ELR (cell line): ENCODE data around the gene KLK1.

Source experiments
- DNase-seq: peaks from one replicate; pipeline ENCODE4 v3.0.0-alpha.2; 2015; ENCODE audit warnings: low read depth

Gene KLK1

GRCh38 chr19:50823389-50824042, at the start of gene KLK1:
TSS of gene KLK1 (minus strand) at chr19:50823787. CDS start at chr19:50823748, 39 bp downstream.
- no peak for DNase-seq

GRCh38 chr19:50873056-50873455, 49.5 kb upstream of the KLK1 start, which contains the start of gene KLK2:
TSS of gene KLK2 (plus strand) at chr19:50873439. CDS start at chr19:50873474, 35 bp downstream.
- DNase-seq = no peak

DNA sequence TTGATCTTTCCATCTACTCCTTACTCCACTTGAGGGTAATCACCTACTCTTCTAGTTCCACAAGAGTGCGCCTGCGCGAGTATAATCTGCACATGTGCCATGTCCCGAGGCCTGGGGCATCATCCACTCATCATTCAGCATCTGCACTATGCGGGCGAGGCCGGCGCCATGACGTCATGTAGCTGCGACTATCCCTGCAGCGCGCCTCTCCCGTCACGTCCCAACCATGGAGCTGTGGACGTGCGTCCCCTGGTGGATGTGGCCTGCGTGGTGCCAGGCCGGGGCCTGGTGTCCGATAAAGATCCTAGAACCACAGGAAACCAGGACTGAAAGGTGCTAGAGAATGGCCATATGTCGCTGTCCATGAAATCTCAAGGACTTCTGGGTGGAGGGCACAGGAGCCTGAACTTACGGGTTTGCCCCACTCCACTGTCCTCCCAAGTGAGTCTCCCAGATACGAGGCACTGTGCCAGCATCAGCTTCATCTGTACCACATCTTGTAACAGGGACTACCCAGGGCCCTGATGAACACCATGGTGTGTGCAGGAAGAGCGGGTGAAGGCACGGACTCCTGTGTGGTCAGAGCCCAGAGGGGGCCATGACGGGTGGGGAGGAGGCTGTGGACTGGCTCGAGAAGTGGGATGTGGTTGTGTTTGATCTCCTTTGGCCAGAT, 47.0 kb upstream of the KLK1 start:
- DNase-seq = no peak

DNA sequence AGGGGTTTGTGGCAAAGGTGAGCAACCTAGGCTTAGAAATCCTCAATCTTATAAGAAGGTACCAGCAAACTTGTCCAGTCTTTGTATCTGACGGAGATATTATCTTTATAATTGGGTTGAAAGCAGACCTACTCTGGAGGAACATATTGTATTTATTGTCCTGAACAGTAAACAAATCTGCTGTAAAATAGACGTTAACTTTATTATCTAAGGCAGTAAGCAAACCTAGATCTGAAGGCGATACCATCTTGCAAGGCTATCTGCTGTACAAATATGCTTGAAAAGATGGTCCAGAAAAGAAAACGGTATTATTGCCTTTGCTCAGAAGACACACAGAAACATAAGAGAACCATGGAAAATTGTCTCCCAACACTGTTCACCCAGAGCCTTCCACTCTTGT, 45.9 kb upstream of the KLK1 start:
- DNase-seq = no peak

DNA sequence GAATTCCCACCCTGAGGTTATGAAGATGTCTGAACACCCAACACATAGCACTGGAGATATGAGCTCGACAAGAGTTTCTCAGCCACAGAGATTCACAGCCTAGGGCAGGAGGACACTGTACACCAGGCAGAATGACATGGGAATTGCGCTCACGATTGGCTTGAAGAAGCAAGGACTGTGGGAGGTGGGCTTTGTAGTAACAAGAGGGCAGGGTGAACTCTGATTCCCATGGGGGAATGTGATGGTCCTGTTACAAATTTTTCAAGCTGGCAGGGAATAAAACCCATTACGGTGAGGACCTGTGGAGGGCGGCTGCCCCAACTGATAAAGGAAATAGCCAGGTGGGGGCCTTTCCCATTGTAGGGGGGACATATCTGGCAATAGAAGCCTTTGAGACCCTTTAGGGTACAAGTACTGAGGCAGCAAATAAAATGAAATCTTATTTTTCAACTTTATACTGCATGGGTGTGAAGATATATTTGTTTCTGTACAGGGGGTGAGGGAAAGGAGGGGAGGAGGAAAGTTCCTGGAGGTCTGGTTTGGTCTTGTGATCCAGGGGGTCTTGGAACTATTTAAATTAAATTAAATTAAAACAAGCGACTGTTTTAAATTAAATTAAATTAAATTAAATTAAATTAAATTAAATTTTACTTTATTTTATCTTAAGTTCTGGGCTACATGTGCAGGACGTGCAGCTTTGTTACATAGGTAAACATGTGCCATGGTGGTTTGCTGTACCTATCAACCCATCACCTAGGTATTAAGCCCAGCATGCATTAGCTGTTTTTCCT, 38.1 kb upstream of the KLK1 start:
- DNase-seq = no peak

DNA sequence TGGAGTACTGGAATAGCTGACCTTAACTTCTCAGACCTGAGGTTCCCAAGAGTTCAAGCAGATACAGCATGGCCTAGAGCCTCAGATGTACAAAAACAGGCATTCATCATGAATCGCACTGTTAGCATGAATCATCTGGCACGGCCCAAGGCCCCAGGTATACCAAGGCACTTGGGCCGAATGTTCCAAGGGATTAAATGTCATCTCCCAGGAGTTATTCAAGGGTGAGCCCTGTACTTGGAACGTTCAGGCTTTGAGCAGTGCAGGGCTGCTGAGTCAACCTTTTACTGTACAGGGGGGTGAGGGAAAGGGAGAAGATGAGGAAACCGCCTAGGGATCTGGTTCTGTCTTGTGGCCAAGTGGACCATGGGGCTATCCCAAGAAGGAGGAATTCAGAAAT, 37.4 kb upstream of the KLK1 start:
- no peak for DNase-seq

GRCh38 chr19:50859849-50860248, 36.3 kb upstream of the KLK1 start:
- DNase-seq = no peak

DNA sequence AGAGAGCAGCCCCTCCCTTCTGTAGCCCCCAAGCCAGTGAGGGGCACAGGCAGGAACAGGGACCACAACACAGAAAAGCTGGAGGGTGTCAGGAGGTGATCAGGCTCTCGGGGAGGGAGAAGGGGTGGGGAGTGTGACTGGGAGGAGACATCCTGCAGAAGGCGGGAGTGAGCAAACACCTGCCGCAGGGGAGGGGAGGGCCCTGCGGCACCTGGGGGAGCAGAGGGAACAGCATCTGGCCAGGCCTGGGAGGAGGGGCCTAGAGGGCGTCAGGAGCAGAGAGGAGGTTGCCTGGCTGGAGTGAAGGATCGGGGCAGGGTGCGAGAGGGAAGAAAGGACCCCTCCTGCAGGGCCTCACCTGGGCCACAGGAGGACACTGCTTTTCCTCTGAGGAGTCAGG, 35.3 kb upstream of the KLK1 start:
- no peak for DNase-seq

DNA sequence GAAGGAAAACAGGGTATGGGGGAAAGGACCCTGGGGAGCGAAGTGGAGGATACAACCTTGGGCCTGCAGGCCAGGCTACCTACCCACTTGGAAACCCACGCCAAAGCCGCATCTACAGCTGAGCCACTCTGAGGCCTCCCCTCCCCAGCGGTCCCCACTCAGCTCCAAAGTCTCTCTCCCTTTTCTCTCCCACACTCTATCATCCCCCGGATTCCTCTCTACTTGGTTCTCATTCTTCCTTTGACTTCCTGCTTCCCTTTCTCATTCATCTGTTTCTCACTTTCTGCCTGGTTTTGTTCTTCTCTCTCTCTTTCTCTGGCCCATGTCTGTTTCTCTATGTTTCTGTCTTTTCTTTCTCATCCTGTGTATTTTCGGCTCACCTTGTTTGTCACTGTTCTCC, 33.8 kb upstream of the KLK1 start:
- DNase-seq = no peak

GRCh38 chr19:50854636-50855410, 31.2 kb upstream of the KLK1 start, which contains the start of gene KLK3:
TSS of gene KLK3 (plus strand) at chr19:50854915. CDS start at chr19:50854956, 41 bp downstream.
- DNase-seq = no peak

- no peak for DNase-seq
Measured at GRCh38 chr19:50851620-50852019, 28.0 kb upstream of the KLK1 start.

DNA sequence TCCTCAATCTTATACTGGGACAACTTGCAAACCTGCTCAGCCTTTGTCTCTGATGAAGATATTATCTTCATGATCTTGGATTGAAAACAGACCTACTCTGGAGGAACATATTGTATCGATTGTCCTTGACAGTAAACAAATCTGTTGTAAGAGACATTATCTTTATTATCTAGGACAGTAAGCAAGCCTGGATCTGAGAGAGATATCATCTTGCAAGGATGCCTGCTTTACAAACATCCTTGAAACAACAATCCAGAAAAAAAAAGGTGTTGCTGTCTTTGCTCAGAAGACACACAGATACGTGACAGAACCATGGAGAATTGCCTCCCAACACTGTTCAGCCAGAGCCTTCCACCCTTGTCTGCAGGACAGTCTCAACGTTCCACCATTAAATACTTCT, 27.2 kb upstream of the KLK1 start:
- DNase-seq = no peak

DNA sequence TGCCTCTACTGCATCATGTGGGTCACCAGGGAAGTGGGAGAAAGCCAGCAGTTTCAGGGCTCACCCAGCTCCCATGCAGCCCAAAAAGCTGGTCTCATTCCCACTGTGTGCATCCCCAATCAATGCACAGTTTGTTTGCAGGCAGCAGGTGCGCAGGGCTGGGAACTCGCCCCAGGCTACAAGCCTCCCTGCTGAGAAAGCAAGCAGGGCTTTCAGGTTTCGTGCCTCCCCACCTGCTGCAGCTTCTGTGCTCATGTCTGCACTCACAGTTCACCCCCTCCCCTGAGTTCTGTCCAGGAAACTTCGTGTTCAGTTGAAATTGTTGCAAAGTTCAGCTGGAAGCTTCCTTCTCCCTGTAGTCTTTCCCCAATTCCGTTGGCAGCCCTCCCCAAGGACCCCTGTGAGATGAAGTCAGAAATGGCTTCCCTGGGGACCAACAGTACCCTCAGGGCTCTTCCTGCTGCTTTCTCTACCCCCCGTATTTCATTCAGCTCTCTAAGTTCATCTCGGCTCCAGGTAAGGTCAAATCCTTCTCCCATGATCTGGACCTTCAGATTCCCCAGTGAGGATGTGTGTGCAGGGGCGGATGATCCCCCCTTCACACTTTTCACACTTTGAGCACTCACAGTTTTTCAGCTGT, 20.8 kb upstream of the KLK1 start:
- DNase-seq = no peak

DNA sequence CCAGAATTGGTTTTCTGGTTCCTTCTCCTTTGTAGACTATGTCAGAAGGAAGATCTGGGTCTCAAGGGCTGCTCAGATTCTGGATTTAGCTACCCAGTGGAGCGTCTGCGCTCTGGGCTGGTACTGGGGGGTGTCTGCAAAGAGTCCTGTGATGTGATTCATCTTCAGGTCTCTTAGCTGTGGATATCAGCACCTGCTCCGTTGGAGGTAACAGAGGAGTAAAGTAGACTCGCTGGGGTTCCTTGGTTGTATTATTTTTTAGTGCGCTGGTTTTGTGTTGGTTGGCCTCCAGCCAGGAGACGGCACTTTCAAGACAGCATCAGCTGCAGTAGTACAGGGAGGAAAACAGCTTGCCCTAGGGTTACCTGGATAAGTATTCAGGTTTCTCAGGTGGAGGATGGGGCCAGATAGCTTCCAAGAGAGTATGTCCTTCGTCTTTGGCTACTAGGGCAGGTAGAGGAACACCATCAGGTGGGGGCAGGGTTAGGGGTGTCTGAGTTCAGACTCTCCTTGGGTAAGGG, 20.2 kb upstream of the KLK1 start:
- no peak for DNase-seq

DNA sequence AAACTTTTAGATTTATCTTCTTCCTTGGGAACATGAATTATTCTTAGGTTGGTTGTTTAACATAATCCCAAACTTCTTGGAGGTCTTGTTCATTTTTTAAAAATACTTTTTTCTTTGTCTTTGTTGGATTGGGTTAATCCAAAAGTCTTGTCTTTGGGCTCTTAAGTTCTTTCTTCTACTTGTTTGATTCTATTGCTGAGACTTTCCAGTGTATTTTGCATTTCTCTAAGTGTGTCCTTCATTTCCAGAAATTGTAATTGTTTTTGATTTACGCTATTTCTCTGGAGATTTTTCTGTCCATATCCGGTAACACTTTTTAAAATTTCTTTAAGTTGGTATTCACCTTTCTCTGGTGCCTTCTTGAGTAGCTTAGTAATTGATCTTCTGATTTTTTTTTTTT, 19.6 kb upstream of the KLK1 start:
- DNase-seq = no peak

DNA sequence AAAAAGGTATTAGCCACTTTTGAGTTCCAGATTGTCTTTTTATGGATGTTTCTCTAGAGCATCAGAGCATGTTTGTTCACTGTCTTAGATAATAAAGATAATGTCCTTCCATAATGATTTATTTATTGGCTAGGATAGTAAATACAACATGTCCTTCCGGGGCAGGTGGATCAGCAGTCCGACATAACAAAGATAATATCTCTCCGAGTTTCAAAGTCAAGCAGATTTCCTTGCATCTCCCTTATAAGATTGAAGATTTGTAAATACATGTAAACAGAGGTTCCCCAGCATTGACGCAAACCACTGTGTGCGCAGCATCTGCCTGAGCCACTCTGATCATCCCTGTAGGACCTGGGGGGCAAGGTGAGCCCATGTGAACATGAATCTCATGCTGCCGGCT, 18.5 kb upstream of the KLK1 start:
- DNase-seq = no peak

GRCh38 chr19:50839712-50840655, 16.4 kb upstream of the KLK1 start:
- no peak for DNase-seq

- peak; percentile 17 for DNase-seq
Measured at GRCh38 chr19:50838239-50838638, 14.7 kb upstream of the KLK1 start.

DNA sequence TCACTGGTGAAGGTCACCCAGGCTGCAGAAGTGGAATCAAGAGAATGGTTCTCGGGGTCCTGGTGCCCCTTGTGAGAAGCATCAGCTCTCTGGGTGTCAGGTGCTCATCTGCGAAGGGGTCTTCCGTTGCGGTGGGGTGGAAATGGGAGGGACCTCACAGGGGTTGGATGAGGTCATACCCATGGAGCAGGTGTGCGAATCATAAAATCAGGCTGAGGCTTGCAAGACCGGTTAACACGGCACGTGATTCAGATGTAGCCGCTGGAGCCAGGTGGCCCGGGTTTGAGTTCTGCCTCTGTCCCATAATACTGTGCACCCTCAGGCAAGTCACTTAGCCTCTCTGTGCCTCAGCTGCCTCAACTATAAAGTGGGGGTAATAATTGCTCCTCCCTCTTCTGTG, 13.7 kb upstream of the KLK1 start:
- no peak for DNase-seq

DNA sequence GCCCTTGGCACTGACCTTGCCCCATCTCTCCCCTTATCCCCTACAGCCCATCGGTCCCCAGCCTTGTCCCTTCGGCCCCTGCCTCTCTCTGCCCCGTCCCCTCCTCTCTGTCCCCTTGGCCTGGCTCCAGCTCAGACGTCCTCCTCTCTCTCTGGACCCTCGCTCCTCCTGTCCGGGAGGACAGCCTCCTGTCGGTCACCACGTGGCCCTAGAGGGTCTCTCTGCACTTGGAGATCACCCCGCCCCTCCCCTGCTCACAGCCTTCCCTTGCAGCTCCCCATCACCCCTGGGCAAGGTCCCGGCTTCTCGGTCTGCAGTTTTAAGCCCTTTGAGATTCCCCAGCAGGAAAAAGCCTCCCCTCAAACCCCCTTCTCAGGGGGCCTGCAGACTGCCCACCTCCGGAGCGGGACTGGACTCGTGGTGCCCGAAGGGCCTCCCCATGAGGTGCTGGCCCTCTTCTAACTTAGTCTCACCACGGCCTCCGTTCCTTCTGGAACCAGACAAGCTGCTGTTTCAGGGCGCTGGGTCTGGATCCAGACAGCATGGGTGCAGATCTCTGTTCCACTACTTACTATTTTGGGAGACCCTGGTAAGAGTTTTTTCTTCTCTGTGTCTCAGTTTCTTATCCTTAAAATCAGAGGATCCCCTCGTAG, 13.1 kb upstream of the KLK1 start:
- no peak for DNase-seq
